Upper lobe of right lung (tissue), 1 donor: ENCODE results near the gene GPSM3. TPM values are rescaled to one million over a fixed set of nuclear protein-coding genes. Genes with fewer than 3 reads are reported as not detected.

Experiments used
- ATAC-seq: fragments of 200-7000 bp; cut with Tn5 transposase; one replicate; pipeline ENCODE4 v1.9.1; 2020; ENCODE audit warnings: mild to moderate bottlenecking, moderate library complexity
- DNase-seq: peaks from one replicate; pipeline ENCODE4 v3.0.0-alpha.2; 2020
- H3K27ac ChIP-seq: fragments of 200-600 bp; one replicate; pipeline ENCODE4 v1.8.0; 2022
- H3K27me3 ChIP-seq: fragments of 200-600 bp; one replicate; pipeline ENCODE4 v1.8.0; 2022; ENCODE audit warnings: mild to moderate bottlenecking
- H3K36me3 ChIP-seq: fragments of 200-600 bp; one replicate; pipeline ENCODE4 v1.8.0; 2022
- H3K4me1 ChIP-seq: fragments of 200-600 bp; one replicate; pipeline ENCODE4 v1.8.0; 2022
- H3K4me3 ChIP-seq: fragments of 200-600 bp; one replicate; pipeline ENCODE4 v1.8.0; 2022; ENCODE audit warnings: mild to moderate bottlenecking
- H3K9me3 ChIP-seq: fragments of 200-600 bp; one replicate; pipeline ENCODE4 v1.8.0; 2022
- CTCF ChIP-seq: fragments of 200-600 bp; IDR thresholded peaks from one replicate; pipeline ENCODE4 v1.8.0; 2022; ENCODE audit warnings: antibody characterized with exemption
- intact Hi-C: fragments of 100-400 bp; cut with DNase I; formaldehyde crosslinking; loops from one replicate; pipeline ENCODE4 v1.11.0; 2022
- total RNA-seq: library from RNA; stranded (reverse); fragmentation: NEBNext Ultra II Directional; extraction: Animal tissue kit (Norgen Biotek cat#: 25700); gene quantifications from one replicate; pipeline ENCODE4 v1.2.1, GENCODE V29; 2021
- donor health status: DM: no; HTN: yes; CAD: no; lungs with severe emphysema.

The GPSM3 gene
- total RNA-seq, 1 donor from 2014 or later = 51.9 TPM

GRCh38 chr6:32177788-32178546, 14.5 kb downstream of the GPSM3 start, which contains the start of gene RNF5:
RNF5 (plus strand) TSS chr6:32178405; CDS start chr6:32178512, 107 bp downstream.
- Histone ChIP-seq H3K27me3 (no peaks in the 10 kb centered on the region), H3K4me3 (peak within 1 kb of the TSS; percentile 85), H3K27ac (peak within 1 kb of the TSS; percentile 98), H3K4me1 (peaks cover 37% of the 10 kb centered on the region), H3K36me3 (peaks cover 26% of the 10 kb centered on the region), H3K9me3 (no peaks in the 10 kb centered on the region)
- DNase-seq (peak; percentile 96), ATAC-seq (peak; percentile 84)
- no peak for TF ChIP-seq CTCF
- intact Hi-C loops = no loop called here

DNA sequence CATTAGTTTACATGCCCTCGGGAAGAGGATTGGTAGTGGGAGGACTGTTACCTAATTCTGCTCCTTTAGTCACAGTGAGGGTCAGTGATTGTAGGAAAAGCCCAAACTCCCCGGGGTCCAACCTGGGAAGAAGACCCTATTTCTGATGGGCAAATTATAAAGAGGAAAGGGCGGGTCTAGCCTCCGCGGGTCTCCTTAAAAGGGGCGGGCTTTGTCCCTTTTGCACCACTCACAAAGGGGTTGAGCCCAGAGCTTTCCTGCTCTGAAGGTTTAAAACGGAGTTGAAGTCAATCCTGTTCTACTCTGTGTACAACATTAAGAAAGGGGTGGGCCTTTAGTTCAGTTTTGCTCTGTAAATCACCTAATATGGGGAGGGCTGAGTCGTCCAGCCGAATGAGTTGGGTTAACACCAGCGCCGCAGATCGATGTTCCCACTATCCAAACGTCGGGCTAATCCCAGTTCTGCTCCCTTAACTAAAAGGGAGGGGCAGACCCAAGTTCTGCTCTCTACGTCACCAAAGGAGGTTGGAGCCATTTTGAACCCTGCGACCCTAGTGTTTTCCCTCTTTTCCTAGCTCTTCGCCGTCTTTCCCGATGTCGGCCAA, 15.2 kb downstream of the GPSM3 start:
- peaks cover 37% of the 10 kb centered on the region for H3K4me1 ChIP-seq
- ATAC-seq = no peak
- intact Hi-C loops = no loop called here
- no peaks in the 10 kb centered on the region for H3K9me3 ChIP-seq
- no peak for DNase-seq
- peaks cover 20% of the 10 kb centered on the region for H3K36me3 ChIP-seq
- H3K4me3 ChIP-seq = peak overlapping the region; percentile 85
- TF ChIP-seq CTCF = no peak
- no peaks in the 10 kb centered on the region for H3K27me3 ChIP-seq
- peak overlapping the region; percentile 98 for H3K27ac ChIP-seq

- DNase-seq (no peak), ATAC-seq (no peak)
- no peaks in the 10 kb centered on the region for H3K9me3 ChIP-seq
- intact Hi-C loops = no loop called here
- peak overlapping the region; percentile 85 for H3K4me3 ChIP-seq
- peaks cover 37% of the 10 kb centered on the region for H3K4me1 ChIP-seq
- peak overlapping the region; percentile 98 for H3K27ac ChIP-seq
- peaks cover 15% of the 10 kb centered on the region for H3K36me3 ChIP-seq
- no peak for TF ChIP-seq CTCF
- no peaks in the 10 kb centered on the region for H3K27me3 ChIP-seq
Observed at GRCh38 chr6:32176476-32177182, 15.8 kb downstream of the GPSM3 start.

DNA sequence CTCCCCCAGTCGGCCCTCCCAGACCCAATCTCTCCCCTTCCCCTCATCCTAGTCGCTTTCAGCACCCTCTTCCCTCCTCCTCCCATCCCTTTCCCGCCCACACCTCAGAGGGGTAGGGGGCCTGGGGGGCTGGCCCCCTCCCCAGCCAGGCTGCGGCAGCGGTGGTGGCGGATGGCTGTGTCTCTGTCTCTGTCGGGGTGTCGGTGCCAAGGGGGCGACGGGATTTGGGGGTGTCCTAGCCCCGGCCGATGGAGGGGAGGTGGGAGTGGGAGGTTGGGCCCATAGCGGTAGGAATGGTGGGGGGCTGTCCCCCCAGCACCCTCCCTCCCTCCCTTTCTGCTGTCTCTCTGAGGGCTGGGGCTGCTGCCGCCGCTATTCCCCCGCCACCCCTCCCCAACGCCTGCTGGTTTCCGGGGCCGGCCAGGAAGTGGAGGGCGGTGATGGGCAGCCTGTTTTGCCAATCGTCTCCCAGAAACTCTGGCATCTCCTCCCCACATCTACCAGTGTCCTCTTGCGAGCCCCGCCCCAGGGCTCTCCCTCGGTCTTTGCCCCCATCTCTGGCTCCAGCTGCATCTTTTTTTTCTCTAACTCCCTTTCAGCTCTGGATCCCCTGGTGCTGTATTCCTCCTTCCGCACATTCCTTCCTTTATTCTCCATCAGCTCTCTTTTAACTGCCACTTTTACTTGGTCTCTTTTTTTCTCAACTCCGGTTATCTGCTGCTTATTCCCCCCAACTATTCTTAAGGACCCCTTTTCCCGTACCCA, 16.6 kb downstream of the GPSM3 start, which contains the start of gene AGPAT1:
AGPAT1 (minus strand) TSS at position 374 of the 765 bp plus-strand sequence. CDS start 4,588 bp downstream, outside the sequence.
- H3K36me3 ChIP-seq = peaks cover 11% of the 10 kb centered on the region
- no peak for TF ChIP-seq CTCF
- H3K27me3 ChIP-seq = no peaks in the 10 kb centered on the region
- H3K4me1 ChIP-seq = peaks cover 37% of the 10 kb centered on the region
- no peaks in the 10 kb centered on the region for H3K9me3 ChIP-seq
- DNase-seq (peak; percentile 97), ATAC-seq (peak; percentile 81)
- peak within 1 kb of the TSS; percentile 98 for H3K27ac ChIP-seq
- intact Hi-C loops = no loop called here
- peak within 1 kb of the TSS; percentile 85 for H3K4me3 ChIP-seq

GRCh38 chr6:32175322-32175710, 17.1 kb downstream of the GPSM3 start:
- ATAC-seq (no peak), DNase-seq (no peak)
- no peak for TF ChIP-seq CTCF
- Histone ChIP-seq H3K9me3 (no peaks in the 10 kb centered on the region), H3K4me1 (peaks cover 37% of the 10 kb centered on the region), H3K27me3 (no peaks in the 10 kb centered on the region), H3K27ac (peak overlapping the region; percentile 98), H3K36me3 (peaks cover 12% of the 10 kb centered on the region), H3K4me3 (peak overlapping the region; percentile 85)
- intact Hi-C loops = no loop called here
